ENCODE measurements around the gene AP2B1.
A peak's percentile ranks its signal among the peaks of the same experiment; 100 is the strongest.

AP2B1 gene

GRCh38 chr17:35588196-35588920 is 1.2 kb downstream of the AP2B1 start (continued):
- TF ChIP-seq ZNF777 (tag by site-specific recombination; IDR thresholded peaks at IDR 0.05; ENCODE audit: borderline replicate concordance) (no peak), ZBTB1 (tag by site-specific recombination; IDR thresholded peaks at IDR 0.05) (no peak), ZNF24 (tag by site-specific recombination; IDR thresholded peaks at IDR 0.05) (no peak), REPIN1 (tag by site-specific recombination; IDR thresholded peaks at IDR 0.05; ENCODE audit: low read depth) (no peak), MYNN (tag by site-specific recombination; IDR thresholded peaks at IDR 0.05; ENCODE audit: borderline replicate concordance) (no peak), ZNF37A (tag by site-specific recombination; IDR thresholded peaks at IDR 0.05) (no peak), HOXC10 (CRISPR knock-in tag; IDR thresholded peaks at IDR 0.05) (no peak), ZBTB8A (tag by site-specific recombination; IDR thresholded peaks at IDR 0.05) (no peak), ZNF394 (tag by site-specific recombination; IDR thresholded peaks at IDR 0.05; ENCODE audit: borderline replicate concordance) (peak; percentile 64; the same call in 1 of the 2 replicates), ZNF398 (tag by site-specific recombination; IDR thresholded peaks at IDR 0.05) (no peak), ZNF175 (tag by site-specific recombination; IDR thresholded peaks at IDR 0.05) (no peak), ZNF280D (tag by site-specific recombination; IDR thresholded peaks at IDR 0.05) (no peak), ZNF112 (tag by site-specific recombination; IDR thresholded peaks at IDR 0.05) (no peak), ZNF221 (tag by site-specific recombination; IDR thresholded peaks at IDR 0.05; ENCODE audit: borderline replicate concordance) (no peak), ZNF184 (tag by site-specific recombination; IDR thresholded peaks at IDR 0.05) (no peak), ZNF157 (tag by site-specific recombination; IDR thresholded peaks at IDR 0.05) (no peak), ZNF837 (tag by site-specific recombination; IDR thresholded peaks at IDR 0.05) (no peak), ATF2 (tag by site-specific recombination; IDR thresholded peaks at IDR 0.05; ENCODE audit: low read depth) (no peak), ZNF391 (tag by site-specific recombination; IDR thresholded peaks at IDR 0.05; ENCODE audit: borderline replicate concordance, low read depth) (peak; percentile 23; the same call in 1 of the 2 replicates), ZNF214 (tag by site-specific recombination; IDR thresholded peaks at IDR 0.05; ENCODE audit: borderline replicate concordance) (no peak), ZNF639 (tag by site-specific recombination; IDR thresholded peaks at IDR 0.05) (peak; percentile 74; the same call in 1 of the 2 replicates), MEIS1 (CRISPR knock-in tag; IDR thresholded peaks at IDR 0.05; ENCODE audit: borderline replicate concordance) (no peak), KLF9 (tag by site-specific recombination; IDR thresholded peaks at IDR 0.05; ENCODE audit: low read depth) (no peak), HOXD13 (CRISPR knock-in tag; IDR thresholded peaks at IDR 0.05; ENCODE audit: borderline replicate concordance) (no peak), ZBTB7A (tag by site-specific recombination; IDR thresholded peaks at IDR 0.05; ENCODE audit: low read depth) (no peak), ZNF623 (tag by site-specific recombination; IDR thresholded peaks at IDR 0.05) (peak; percentile 20; the same call in 1 of the 2 replicates), TCF7L2 (IDR thresholded peaks at IDR 0.05; ENCODE audit: borderline replicate concordance, low read depth, low read length) (no peak), ZNF701 (tag by site-specific recombination; IDR thresholded peaks at IDR 0.05) (no peak), ZNF16 (tag by site-specific recombination; IDR thresholded peaks at IDR 0.05; ENCODE audit: low read depth) (no peak), ZNF26 (tag by site-specific recombination; IDR thresholded peaks at IDR 0.05) (no peak), ZNF747 (tag by site-specific recombination; IDR thresholded peaks at IDR 0.05) (no peak)
